ENCODE data around the gene C2orf80. TPM values are rescaled to one million over a fixed set of nuclear protein-coding genes. Genes with fewer than 3 reads are reported as not detected.

Gene C2orf80
- total RNA-seq = not detected
- long read RNA-seq = 0 reads

DNA sequence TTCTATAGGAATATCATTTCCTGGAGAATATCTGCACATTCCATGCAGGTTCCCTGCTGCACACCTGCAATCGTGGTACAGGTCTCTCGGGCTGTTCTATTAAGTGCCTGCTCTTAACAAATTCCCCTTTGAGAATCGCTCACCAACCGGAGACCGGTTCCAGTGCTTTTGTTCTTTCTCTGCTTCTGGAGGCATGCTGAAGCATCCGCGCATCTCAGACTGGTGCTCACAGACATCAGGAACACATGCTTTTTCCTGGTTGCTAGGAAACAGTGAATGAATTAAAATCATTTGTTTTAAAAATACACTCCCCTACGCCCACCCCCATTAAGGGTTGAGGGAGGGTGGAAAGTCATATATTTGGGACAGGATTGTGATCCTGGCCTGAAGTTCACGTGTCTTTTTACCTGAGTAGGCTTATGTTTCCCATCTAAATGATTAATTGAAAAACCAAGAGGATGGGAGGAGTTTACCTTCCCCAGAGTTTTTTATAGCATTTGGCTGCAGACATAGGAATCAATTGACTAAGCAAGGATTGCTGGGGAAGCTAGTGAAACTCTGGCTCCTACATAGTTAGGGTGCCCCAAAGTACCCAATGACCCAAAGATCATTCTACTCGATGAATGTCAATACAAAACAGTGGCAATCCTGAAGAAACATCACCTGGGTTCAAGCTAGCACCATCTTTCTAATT, at the start of gene C2orf80:
Gene C2orf80, minus strand, starts transcription at position 221 of the 694 bp plus-strand sequence. CDS start 3,044 bp downstream, outside the sequence.
- DNase-seq = no peak
- TF ChIP-seq, protein P1, sequence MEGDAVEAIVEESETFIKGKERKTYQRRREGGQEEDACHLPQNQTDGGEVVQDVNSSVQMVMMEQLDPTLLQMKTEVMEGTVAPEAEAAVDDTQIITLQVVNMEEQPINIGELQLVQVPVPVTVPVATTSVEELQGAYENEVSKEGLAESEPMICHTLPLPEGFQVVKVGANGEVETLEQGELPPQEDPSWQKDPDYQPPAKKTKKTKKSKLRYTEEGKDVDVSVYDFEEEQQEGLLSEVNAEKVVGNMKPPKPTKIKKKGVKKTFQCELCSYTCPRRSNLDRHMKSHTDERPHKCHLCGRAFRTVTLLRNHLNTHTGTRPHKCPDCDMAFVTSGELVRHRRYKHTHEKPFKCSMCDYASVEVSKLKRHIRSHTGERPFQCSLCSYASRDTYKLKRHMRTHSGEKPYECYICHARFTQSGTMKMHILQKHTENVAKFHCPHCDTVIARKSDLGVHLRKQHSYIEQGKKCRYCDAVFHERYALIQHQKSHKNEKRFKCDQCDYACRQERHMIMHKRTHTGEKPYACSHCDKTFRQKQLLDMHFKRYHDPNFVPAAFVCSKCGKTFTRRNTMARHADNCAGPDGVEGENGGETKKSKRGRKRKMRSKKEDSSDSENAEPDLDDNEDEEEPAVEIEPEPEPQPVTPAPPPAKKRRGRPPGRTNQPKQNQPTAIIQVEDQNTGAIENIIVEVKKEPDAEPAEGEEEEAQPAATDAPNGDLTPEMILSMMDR (IDR thresholded peaks at IDR 0.05; ENCODE audit: borderline replicate concordance) = no peak
- Histone ChIP-seq H3K36me3 (no peaks in the 10 kb centered on the region), H3K9me3 (replicated peaks) (no peaks in the 10 kb centered on the region), H3K4me1 (no peaks in the 10 kb centered on the region), H3K27me3 (ENCODE audit: low read depth) (peaks cover 24% of the 10 kb centered on the region), H3K27ac (replicated peaks) (no peak within 1 kb of the TSS), H3K4me3 (no peak within 1 kb of the TSS)
- intact Hi-C loops (cut with micrococcal nuclease) = no loop called here

DNA sequence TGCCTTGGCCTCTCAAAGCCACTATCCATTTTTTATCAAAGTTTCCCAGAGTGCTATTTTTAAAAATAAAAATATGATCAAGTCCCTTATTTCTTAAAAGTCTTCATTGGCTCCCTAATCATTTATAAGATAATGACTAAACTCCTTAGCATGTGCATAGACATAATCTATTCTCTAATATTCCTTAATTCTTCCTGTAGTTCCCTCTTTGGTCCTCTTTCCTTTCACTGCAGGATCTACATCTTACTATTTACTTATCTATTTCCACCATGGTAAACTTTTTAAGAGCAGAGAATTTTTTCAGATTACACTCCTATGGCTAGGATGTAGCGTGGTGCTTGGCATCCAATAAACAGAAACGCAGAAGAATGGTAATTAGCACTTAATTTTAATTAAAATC, 46.0 kb upstream of the C2orf80 start:
- Histone ChIP-seq H3K4me1 (no peaks in the 10 kb centered on the region), H3K27ac (replicated peaks) (no peak overlapping the region), H3K27me3 (ENCODE audit: low read depth) (no peaks in the 10 kb centered on the region), H3K4me3 (no peak overlapping the region), H3K9me3 (replicated peaks) (peaks cover 9% of the 10 kb centered on the region), H3K36me3 (peaks cover 54% of the 10 kb centered on the region)
- no peak for DNase-seq
- TF ChIP-seq, protein P1 (IDR thresholded peaks at IDR 0.05; ENCODE audit: borderline replicate concordance) = no peak
- intact Hi-C loops (cut with micrococcal nuclease) = no loop called here

DNA sequence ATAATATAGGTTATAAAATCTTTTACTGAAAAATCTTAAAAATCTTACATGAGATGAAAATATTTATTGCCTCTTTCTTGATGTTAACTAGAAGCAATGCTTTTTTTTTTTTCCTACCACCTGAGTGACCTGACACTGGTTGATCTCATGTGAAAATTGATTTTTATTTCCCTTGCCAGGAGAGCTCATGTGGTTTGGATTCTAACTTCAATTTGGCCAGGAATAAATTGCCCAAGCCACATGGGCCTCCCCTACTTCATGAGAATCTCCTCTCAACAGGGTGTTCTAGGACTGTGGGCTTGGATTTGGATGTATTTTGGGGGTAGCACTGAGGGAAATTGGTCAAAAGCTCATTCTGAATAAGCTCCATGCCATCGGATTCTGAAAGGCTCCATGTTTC, 45.0 kb upstream of the C2orf80 start:
- DNase-seq = no peak
- TF ChIP-seq, protein P1 (IDR thresholded peaks at IDR 0.05; ENCODE audit: borderline replicate concordance) = no peak
- Histone ChIP-seq H3K4me3 (no peak overlapping the region), H3K36me3 (peaks cover 44% of the 10 kb centered on the region), H3K27me3 (ENCODE audit: low read depth) (no peaks in the 10 kb centered on the region), H3K27ac (replicated peaks) (no peak overlapping the region), H3K9me3 (replicated peaks) (peaks cover 9% of the 10 kb centered on the region), H3K4me1 (no peaks in the 10 kb centered on the region)
- intact Hi-C loops (cut with micrococcal nuclease) = no loop called here

DNA sequence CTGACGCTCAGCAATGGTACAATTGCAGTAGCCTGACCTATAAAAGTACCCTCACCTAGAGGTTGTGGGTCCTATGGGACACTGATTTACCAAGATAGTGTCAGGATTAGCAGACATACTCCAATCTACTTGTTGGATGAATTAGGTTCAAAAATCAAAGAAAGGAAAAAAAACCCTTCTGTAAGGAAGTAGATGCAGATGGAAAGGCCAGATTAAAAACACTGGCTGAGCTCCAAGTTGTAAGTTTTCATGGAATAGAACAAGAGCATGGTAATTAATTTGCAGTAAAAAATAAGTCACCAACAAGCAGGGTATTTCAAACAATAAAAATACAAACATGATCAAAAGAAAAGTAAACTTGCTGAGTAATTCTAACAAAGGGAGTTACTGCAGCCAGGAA, 38.6 kb upstream of the C2orf80 start:
- H3K36me3 ChIP-seq = no peaks in the 10 kb centered on the region
- TF ChIP-seq, protein P1 (IDR thresholded peaks at IDR 0.05; ENCODE audit: borderline replicate concordance) = no peak
- H3K4me1 ChIP-seq = no peaks in the 10 kb centered on the region
- H3K9me3 ChIP-seq (replicated peaks) = peaks cover 9% of the 10 kb centered on the region
- no peak overlapping the region for H3K27ac ChIP-seq (replicated peaks)
- no peak for DNase-seq
- no peak overlapping the region for H3K4me3 ChIP-seq
- H3K27me3 ChIP-seq (ENCODE audit: low read depth) = no peaks in the 10 kb centered on the region
- intact Hi-C loops (cut with micrococcal nuclease) = no loop called here

DNA sequence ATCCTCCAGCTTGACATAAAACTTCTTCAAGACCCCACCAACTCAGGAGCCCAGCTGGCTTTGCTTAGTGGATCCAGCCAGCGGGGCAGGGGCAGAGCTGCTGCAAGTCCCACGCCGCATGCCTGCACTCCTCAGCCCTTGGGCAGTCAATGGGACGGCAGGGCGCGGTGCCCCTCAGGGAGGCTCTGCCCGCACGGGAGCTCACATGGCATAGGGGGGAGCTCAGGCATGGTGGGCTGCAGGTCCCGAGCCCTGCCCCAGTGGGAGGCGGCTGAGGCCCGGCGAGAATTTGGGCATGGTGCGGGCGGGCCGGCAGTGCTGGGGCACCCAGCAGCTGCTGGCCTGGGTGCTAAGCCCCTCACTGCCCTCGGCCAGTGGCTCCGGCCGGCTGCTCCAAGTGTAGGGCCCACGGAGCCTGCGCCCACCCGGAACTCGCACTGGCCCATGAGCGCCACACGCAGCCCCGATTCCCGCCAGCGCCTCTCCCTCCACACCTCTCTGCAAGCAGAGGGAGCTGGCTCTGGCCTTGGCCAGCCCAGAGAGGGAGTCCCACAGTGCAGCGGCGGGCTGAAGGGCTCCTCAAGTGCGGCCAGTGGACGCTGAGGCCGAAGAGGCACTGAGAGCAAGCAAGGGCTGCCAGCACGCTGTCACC, 37.9 kb upstream of the C2orf80 start:
- no peaks in the 10 kb centered on the region for H3K4me1 ChIP-seq
- no peak for DNase-seq
- no peak overlapping the region for H3K27ac ChIP-seq (replicated peaks)
- intact Hi-C loops (cut with micrococcal nuclease) = no loop called here
- peaks cover 9% of the 10 kb centered on the region for H3K9me3 ChIP-seq (replicated peaks)
- H3K36me3 ChIP-seq = no peaks in the 10 kb centered on the region
- no peaks in the 10 kb centered on the region for H3K27me3 ChIP-seq (ENCODE audit: low read depth)
- H3K4me3 ChIP-seq = no peak overlapping the region
- TF ChIP-seq, protein P1 (IDR thresholded peaks at IDR 0.05; ENCODE audit: borderline replicate concordance) = no peak

Measured in left ventricle myocardium inferior (tissue), 1 donor.